ENCODE results near the gene FLNA. TPM values are rescaled to one million over a fixed set of nuclear protein-coding genes. Genes with fewer than 3 reads are reported as not detected.

FLNA gene
- total and polyA plus RNA-seq, 10 of the 15 experiments (the other 5 are each of a cell fraction or from before 2014, with no cell fraction given), result 5.1 to 643 (median 171) TPM

- DNase-seq (ENCODE audit: low read depth, low spot score) (no peak), FAIRE-seq (no peak), ATAC-seq (no peak)
- H3K79me2 ChIP-seq (ENCODE audit: control insufficient read depth, insufficient read depth, low read length), result no peaks in the 10 kb centered on the region
- no peaks in the 10 kb centered on the region for H4K20me1 ChIP-seq (ENCODE audit: control insufficient read depth, insufficient read depth)
- H3K4me2 ChIP-seq (ENCODE audit: control insufficient read depth, insufficient read depth), result no peak overlapping the region
- RAD21 ChIA-PET (ENCODE audit: unreplicated experiment), result no interaction called here
- no peaks in the 10 kb centered on the region; the same call in 2 of the 3 replicates for H3K9me3 ChIP-seq (replicated peaks; ENCODE audit: control insufficient read depth, insufficient read depth, low read length)
- in situ Hi-C loops (cut with MboI) (loop anchor here (25.0 kb wide), 1 partner anchor 180 kb away; the partner anchor contains the start of gene OPN1LW), intact Hi-C loops (cut with micrococcal nuclease; ENCODE audit: unreplicated experiment) (loop anchor here (2.0 kb wide), 1 partner anchor 217 kb away; no protein-coding TSS in a partner anchor)
- no peaks in the 10 kb centered on the region for H3K27me3 ChIP-seq (replicated peaks in 1 of 2; ENCODE audit: control insufficient read depth in 2 of 2, insufficient read depth in 2 of 2, low read length in 1 of 2)
- H3K27ac ChIP-seq (ENCODE audit: control insufficient read depth, insufficient read depth), result no peak overlapping the region
- no peak overlapping the region for H3K4me3 ChIP-seq
- no peak overlapping the region for H2AFZ ChIP-seq (ENCODE audit: control insufficient read depth, low read depth, low read length)
- CTCF ChIA-PET, result interaction anchor here (1.2 kb wide), 1 partner anchor 16 kb away, joined by 3 read pairs; no protein-coding TSS in a partner anchor
- no peak overlapping the region for H3K9ac ChIP-seq (ENCODE audit: control insufficient read depth, insufficient read depth, low read length)
- no peaks in the 10 kb centered on the region for H3K36me3 ChIP-seq (ENCODE audit: control insufficient read depth in 2 of 2, insufficient read depth in 2 of 2, low read length in 1 of 2)
- H3K4me1 ChIP-seq (ENCODE audit: control insufficient read depth, insufficient read depth, low read length), result peaks cover 16% of the 10 kb centered on the region
- POLR2A ChIA-PET, result interaction anchor here (0.6 kb wide), 1 partner anchor 78 kb away, joined by 4 read pairs; no protein-coding TSS in a partner anchor
- 37% methylated on average over 7 of the region's 7 CpGs for WGBS (ENCODE audit: insufficient coverage, insufficient replicate concordance, low lambda C conversion rate, missing lambda C conversion rate)
- BruUV-seq (replicated peaks), result no TSS peak
- SMC1A ChIA-PET (ENCODE audit: uncharacterized antibody, unreplicated experiment), result no interaction called here
- TF ChIP-seq, protein P1, sequence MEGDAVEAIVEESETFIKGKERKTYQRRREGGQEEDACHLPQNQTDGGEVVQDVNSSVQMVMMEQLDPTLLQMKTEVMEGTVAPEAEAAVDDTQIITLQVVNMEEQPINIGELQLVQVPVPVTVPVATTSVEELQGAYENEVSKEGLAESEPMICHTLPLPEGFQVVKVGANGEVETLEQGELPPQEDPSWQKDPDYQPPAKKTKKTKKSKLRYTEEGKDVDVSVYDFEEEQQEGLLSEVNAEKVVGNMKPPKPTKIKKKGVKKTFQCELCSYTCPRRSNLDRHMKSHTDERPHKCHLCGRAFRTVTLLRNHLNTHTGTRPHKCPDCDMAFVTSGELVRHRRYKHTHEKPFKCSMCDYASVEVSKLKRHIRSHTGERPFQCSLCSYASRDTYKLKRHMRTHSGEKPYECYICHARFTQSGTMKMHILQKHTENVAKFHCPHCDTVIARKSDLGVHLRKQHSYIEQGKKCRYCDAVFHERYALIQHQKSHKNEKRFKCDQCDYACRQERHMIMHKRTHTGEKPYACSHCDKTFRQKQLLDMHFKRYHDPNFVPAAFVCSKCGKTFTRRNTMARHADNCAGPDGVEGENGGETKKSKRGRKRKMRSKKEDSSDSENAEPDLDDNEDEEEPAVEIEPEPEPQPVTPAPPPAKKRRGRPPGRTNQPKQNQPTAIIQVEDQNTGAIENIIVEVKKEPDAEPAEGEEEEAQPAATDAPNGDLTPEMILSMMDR (IDR thresholded peaks at IDR 0.05 in 2 of 3, conservative IDR thresholded peaks at IDR 0.05 in 1 of 3; ENCODE audit: control insufficient read depth in 2 of 3, extremely low read depth in 1 of 3, insufficient read depth in 1 of 3, low read depth in 3 of 3, low read length in 3 of 3), result peak; percentile 14 to 44 (median 39); a peak in 2 of 6 replicates
- TF ChIP-seq SIX5 (IDR thresholded peaks at IDR 0.05; ENCODE audit: low read depth, low read length, severe bottlenecking) (no peak), TCF7 (IDR thresholded peaks at IDR 0.05; ENCODE audit: borderline replicate concordance) (no peak), SMC3 (IDR thresholded peaks at IDR 0.05; ENCODE audit: borderline replicate concordance, low read length) (peak; percentile 26; the same call in 1 of the 2 replicates), SKIL (IDR thresholded peaks at IDR 0.05; ENCODE audit: low read depth, poor library complexity, severe bottlenecking) (no peak), RAD51 (IDR thresholded peaks at IDR 0.05) (no peak), ZZZ3 (IDR thresholded peaks at IDR 0.05; ENCODE audit: control insufficient read depth, insufficient read length, low read depth) (no peak), KAT2A (conservative IDR thresholded peaks at IDR 0.05; ENCODE audit: control insufficient read depth, low read depth, low read length) (no peak), ZBED1 (IDR thresholded peaks at IDR 0.05; ENCODE audit: borderline replicate concordance) (no peak), RELA (IDR thresholded peaks at IDR 0.05; ENCODE audit: borderline replicate concordance, partially characterized antibody) (no peak), RAD21 (IDR thresholded peaks at IDR 0.05; ENCODE audit: insufficient read depth, low read depth, low read length) (0 out of 2 replicates have a peak, but pooled peaks have one; percentile 13), RCOR1 (conservative IDR thresholded peaks at IDR 0.05; ENCODE audit: low read depth, low read length) (no peak), PKNOX1 (IDR thresholded peaks at IDR 0.05) (no peak)
- TF ChIP-seq, protein P2, sequence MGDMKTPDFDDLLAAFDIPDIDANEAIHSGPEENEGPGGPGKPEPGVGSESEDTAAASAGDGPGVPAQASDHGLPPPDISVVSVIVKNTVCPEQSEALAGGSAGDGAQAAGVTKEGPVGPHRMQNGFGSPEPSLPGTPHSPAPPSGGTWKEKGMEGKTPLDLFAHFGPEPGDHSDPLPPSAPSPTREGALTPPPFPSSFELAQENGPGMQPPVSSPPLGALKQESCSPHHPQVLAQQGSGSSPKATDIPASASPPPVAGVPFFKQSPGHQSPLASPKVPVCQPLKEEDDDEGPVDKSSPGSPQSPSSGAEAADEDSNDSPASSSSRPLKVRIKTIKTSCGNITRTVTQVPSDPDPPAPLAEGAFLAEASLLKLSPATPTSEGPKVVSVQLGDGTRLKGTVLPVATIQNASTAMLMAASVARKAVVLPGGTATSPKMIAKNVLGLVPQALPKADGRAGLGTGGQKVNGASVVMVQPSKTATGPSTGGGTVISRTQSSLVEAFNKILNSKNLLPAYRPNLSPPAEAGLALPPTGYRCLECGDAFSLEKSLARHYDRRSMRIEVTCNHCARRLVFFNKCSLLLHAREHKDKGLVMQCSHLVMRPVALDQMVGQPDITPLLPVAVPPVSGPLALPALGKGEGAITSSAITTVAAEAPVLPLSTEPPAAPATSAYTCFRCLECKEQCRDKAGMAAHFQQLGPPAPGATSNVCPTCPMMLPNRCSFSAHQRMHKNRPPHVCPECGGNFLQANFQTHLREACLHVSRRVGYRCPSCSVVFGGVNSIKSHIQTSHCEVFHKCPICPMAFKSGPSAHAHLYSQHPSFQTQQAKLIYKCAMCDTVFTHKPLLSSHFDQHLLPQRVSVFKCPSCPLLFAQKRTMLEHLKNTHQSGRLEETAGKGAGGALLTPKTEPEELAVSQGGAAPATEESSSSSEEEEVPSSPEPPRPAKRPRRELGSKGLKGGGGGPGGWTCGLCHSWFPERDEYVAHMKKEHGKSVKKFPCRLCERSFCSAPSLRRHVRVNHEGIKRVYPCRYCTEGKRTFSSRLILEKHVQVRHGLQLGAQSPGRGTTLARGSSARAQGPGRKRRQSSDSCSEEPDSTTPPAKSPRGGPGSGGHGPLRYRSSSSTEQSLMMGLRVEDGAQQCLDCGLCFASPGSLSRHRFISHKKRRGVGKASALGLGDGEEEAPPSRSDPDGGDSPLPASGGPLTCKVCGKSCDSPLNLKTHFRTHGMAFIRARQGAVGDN (IDR thresholded peaks at IDR 0.05), result no peak
Measured at GRCh38 chrX:154317391-154317995, 56.9 kb downstream of the FLNA start.

Data from GM12878 (cell line).